K562 (cell line): Measurements from ENCODE around the gene SDS. TPM values are rescaled to one million over a fixed set of nuclear protein-coding genes. Genes with fewer than 3 reads are reported as not detected.

ENCODE experiments used
- ATAC-seq: fragments of 200-7000 bp; cut with Tn5 transposase; 3 replicates; pipeline ENCODE4 v1.9.1; 2020; ENCODE audit warnings: moderate library complexity
- BruUV-seq: library from RNA; stranded (reverse); fragments of 400-500 nt; replicated peaks from 2 replicates; lab custom pipeline; 2021; lab: Mats Ljungman, UMichigan
- CTCF ChIA-PET: fragments of 300-600 bp; formaldehyde crosslinking; extraction: SDS; loops from one replicate; lab custom pipeline; 2021; ENCODE audit warnings: low intra/inter-chr PET ratio; lab: Yijun Ruan, JAX
- POLR2A ChIA-PET: fragments of 300-600, 350-650 bp; sonication (Branson Sonifier 250); formaldehyde crosslinking; extraction: SDS; loops from one replicate; lab custom pipeline; 2021; ENCODE audit warnings: antibody characterized with exemption, inconsistent platforms; lab: Yijun Ruan, JAX
- DNase-seq, 4 experiments: peaks; one replicate each; pipeline versions ENCODE4 v3.0.0 to v3.0.0-alpha.2; 2011 to 2018; ENCODE audit warnings: low spot score in 3 of 4, mixed read lengths in 3 of 4; ENCODE audit errors: extremely low read depth in 1 of 4
- FAIRE-seq: peaks from 2 replicates; lab custom pipeline; 2011; peaks lifted over from hg19 to GRCh38; lab: Jason Lieb, UNC
- H2AFZ ChIP-seq: 2 replicates; pipeline ENCODE4 v1.6.0; 2011; ENCODE audit warnings: low read depth, low read length, control low read depth, inconsistent platforms
- H3K27ac ChIP-seq: fragments of 200-600 bp; 3 replicates; pipeline ENCODE4 v1.8.0; 2011; ENCODE audit warnings: low read depth, mild to moderate bottlenecking, control low read depth, inconsistent platforms, low read length, moderate library complexity, mixed read lengths; ENCODE audit errors: extremely low read depth
- H3K27me3 ChIP-seq, 2 experiments: fragments of 300-600 bp in 1 of 2; 2 replicates in 1 of 2; 3 replicates in 1 of 2; pipeline versions ENCODE4 v1.6.0 to v1.8.0; 2011; ENCODE audit warnings: inconsistent platforms in 2 of 2, low read length in 2 of 2, mild to moderate bottlenecking in 1 of 2, mixed read lengths in 1 of 2, moderate library complexity in 1 of 2; ENCODE audit not compliant: control insufficient read depth in 2 of 2, insufficient read depth in 2 of 2
- H3K36me3 ChIP-seq: fragments of 300-600 bp; 3 replicates; pipeline ENCODE4 v1.8.0; 2011; ENCODE audit warnings: mild to moderate bottlenecking, low read length, inconsistent platforms; ENCODE audit not compliant: control insufficient read depth, insufficient read depth
- H3K4me1 ChIP-seq, 2 experiments: fragments of 200-600 bp in 1 of 2; replicated peaks in 1 of 2; 2 replicates in 1 of 2; 3 replicates in 1 of 2; pipeline versions ENCODE4 v1.5.1 to v1.8.0; 2011; ENCODE audit warnings: inconsistent platforms in 2 of 2, low read length in 2 of 2, mild to moderate bottlenecking in 1 of 2, mixed read lengths in 1 of 2, moderate library complexity in 1 of 2; ENCODE audit not compliant: control insufficient read depth in 2 of 2, insufficient read depth in 2 of 2
- H3K4me2 ChIP-seq: 2 replicates; pipeline ENCODE4 v1.6.1; 2011; ENCODE audit warnings: low read length, control low read depth, inconsistent platforms, mixed read lengths; ENCODE audit not compliant: insufficient read depth
- H3K4me3 ChIP-seq: fragments of 200-600 bp; sonication (generic), shearing (Covaris generic); 2 replicates; pipeline ENCODE4 v1.5.1; 2016; ENCODE audit warnings: control low read depth, inconsistent platforms
- H3K79me2 ChIP-seq: fragments of 200-600 bp; 3 replicates; pipeline ENCODE4 v1.8.0; 2011; ENCODE audit warnings: low read length, inconsistent platforms; ENCODE audit not compliant: control insufficient read depth, insufficient read depth
- H3K9ac ChIP-seq, 2 experiments: 2 replicates each; pipeline versions ENCODE4 v1.6.0 to v1.6.1; 2011; ENCODE audit warnings: low read depth in 2 of 2, low read length in 2 of 2, control low read depth in 1 of 2, inconsistent platforms in 1 of 2, mild to moderate bottlenecking in 1 of 2, mixed read lengths in 1 of 2; ENCODE audit not compliant: insufficient read depth in 1 of 2
- H3K9me1 ChIP-seq: one replicate; pipeline ENCODE4 v1.6.0; 2011; ENCODE audit warnings: inconsistent platforms, mild to moderate bottlenecking, low read length, moderate library complexity; ENCODE audit not compliant: control insufficient read depth, insufficient read depth
- H3K9me3 ChIP-seq: replicated peaks from 2 replicates; pipeline ENCODE4 v1.5.1; 2011; ENCODE audit warnings: low read depth, low read length, inconsistent platforms; ENCODE audit not compliant: control insufficient read depth, insufficient read depth
- H4K20me1 ChIP-seq: replicated peaks from 2 replicates; pipeline ENCODE4 v1.6.1; 2011; ENCODE audit warnings: low read length, inconsistent platforms, mixed read lengths; ENCODE audit not compliant: control insufficient read depth, insufficient read depth
- EP400 ChIP-seq: fragments of 450-650 bp; IDR thresholded peaks from 2 replicates; pipeline ENCODE4 v1.6.1; 2017; ENCODE audit warnings: antibody characterized with exemption, mild to moderate bottlenecking, moderate library complexity
- POLR3G ChIP-seq: IDR thresholded peaks from 2 replicates; pipeline ENCODE4 v1.6.1; 2011; ENCODE audit not compliant: insufficient read length, insufficient replicate concordance; ENCODE audit errors: extremely low read depth
- STAT6 ChIP-seq: sonication (generic); formaldehyde crosslinking; IDR thresholded peaks from 2 replicates; pipeline ENCODE4 v1.8.1; 2023; ENCODE audit warnings: mild to moderate bottlenecking, missing genetic modification reagents
- ZFP36 ChIP-seq: fragments of 150-350 bp; IDR thresholded peaks from 2 replicates; pipeline ENCODE4 v1.6.1; 2018; ENCODE audit warnings: low read length, low read depth; ENCODE audit not compliant: partially characterized antibody
- ZNF507 ChIP-seq: conservative IDR thresholded peaks from 2 replicates; pipeline ENCODE4 v1.6.1; 2017; ENCODE audit warnings: missing genetic modification characterization, missing compliant biosample characterization
- whole genome bisulfite sequencing: fragments of 100-300 bp; shearing (Covaris generic); methylation state at CpG from one replicate; pipeline ENCODE4 v1.1.6; 2016; ENCODE audit warnings: low coverage, mixed read lengths; ENCODE audit not compliant: insufficient coverage; ENCODE audit errors: missing lambda C conversion rate; 5-methylcytosine and 5-hydroxymethylcytosine counted together
- in situ Hi-C: fragments of 300-500 bp; cut with MboI; formaldehyde crosslinking; loops from 4 replicates; pipeline ENCODE4 v1.15.0; 2018; ENCODE audit warnings: inconsistent platforms, mixed read lengths
- intact Hi-C: fragments of 100-400 bp; cut with micrococcal nuclease; formaldehyde crosslinking; loops from 2 replicates; pipeline ENCODE4 v1.14.2; 2022
- polyA plus RNA-seq, 8 experiments: library from polyadenylated mRNA; depleted of rRNA in 4 of 8; stranded (reverse) in 5 of 8; unstranded in 3 of 8; fragments of >200 nt; fragmentation: Nextera tagmentation in 2 of 8; fragmentation: Illumina TruSeq in 1 of 8; extraction: Ambion mirVana in 2 of 8; extraction: Trizol in 1 of 8; gene quantifications; 2 replicates each; pipeline versions ENCODE4 v1.2.1 to v1.2.3, GENCODE V29; 2011 to 2014; ENCODE audit warnings: inconsistent platforms in 1 of 8, missing spikeins in 1 of 8
- total RNA-seq, 7 experiments: library from RNA; depleted of rRNA in 6 of 7; stranded (reverse); fragments of >200 nt in 6 of 7; fragmentation: Illumina TruSeq in 2 of 7; extraction: Trizol in 2 of 7; gene quantifications; 2 replicates each; pipeline versions ENCODE4 v1.2.1 to v1.2.3, GENCODE V29; 2011 to 2021; ENCODE audit warnings: low replicate concordance in 1 of 7

The SDS gene
- total and polyA plus RNA-seq, 9 of the 15 experiments (the other 6 are each of a cell fraction or from before 2014, with no cell fraction given), result 0.07 to 1.1 (median 0.12) TPM; not detected in 1

DNA sequence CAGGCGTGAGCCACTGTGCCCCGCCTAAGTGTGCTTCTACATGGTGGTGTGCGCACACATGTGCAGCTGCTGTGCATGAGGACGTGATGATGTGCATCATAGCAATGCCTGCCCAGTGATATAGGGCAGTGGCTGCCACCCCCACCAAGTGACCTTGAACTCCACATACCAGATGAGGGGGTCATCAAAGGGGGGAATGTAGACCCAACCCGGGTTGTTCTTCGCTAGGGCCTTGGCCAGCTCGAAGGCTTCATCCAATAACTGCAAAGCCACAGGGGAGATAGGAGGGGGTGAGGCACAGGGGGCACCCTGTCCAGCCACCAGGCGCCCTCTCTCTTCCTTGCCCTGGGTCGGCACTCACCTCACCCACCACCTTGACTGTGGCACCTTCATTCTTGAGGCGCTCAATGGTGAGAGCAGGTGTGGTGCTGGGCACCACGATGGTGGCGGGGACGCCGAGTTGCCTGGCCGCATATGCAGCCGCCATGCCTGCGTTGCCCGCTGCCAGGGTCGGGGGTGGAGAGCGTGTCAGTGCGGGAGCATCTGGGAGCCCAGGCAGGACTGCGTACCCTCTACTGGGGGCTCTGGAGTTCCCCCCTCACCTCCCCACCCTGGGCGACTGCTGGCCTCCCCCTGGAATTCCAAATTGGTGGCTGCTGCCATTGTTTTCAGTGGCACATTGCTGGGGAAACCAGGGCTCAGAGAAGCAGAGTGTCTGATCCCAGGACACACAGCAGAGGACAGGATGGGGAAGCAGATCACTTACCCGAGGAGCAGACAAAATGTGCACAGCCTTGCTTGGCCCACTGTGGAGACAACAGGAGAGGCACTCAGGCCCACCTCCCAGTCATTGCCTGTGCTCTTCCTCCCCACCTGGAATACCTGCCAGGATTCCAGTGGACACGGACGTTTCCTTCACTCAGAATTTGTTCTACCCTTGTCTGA, 5.1 kb downstream of the SDS start:
- WGBS, result 26% methylated on average over 24 of the region's 26 CpGs
- CTCF ChIA-PET, result interaction anchor here (0.5 kb wide), 1 partner anchor 1930 kb away, joined by 4 read pairs; no protein-coding TSS in a partner anchor
- no peaks in the 10 kb centered on the region for H4K20me1 ChIP-seq
- no peaks in the 10 kb centered on the region for H3K79me2 ChIP-seq
- H3K9ac ChIP-seq, result no peak overlapping the region
- ATAC-seq, result no peak
- H3K4me2 ChIP-seq, result no peak overlapping the region
- H3K36me3 ChIP-seq, result no peaks in the 10 kb centered on the region
- FAIRE-seq, result no peak
- H3K9me1 ChIP-seq, result no peaks in the 10 kb centered on the region
- no peak for TF ChIP-seq EP400
- TF ChIP-seq ZNF507 (tag), result no peak
- TF ChIP-seq STAT6, result no peak
- no peak for TF ChIP-seq POLR3G
- peak; percentile 48 for TF ChIP-seq ZFP36
- H2AFZ ChIP-seq, result no peak overlapping the region
- BruUV-seq, result no TSS peak
- H3K9me3 ChIP-seq, result no peaks in the 10 kb centered on the region
- no peak overlapping the region for H3K27ac ChIP-seq
- POLR2A ChIA-PET, result no interaction called here
- H3K4me3 ChIP-seq, result no peak overlapping the region
- no peak for DNase-seq
- H3K27me3 ChIP-seq, result peaks cover 0 to 8% of the 10 kb centered on the region in 2 experiments; a peak in 1 of 5 replicates
- in situ Hi-C loops (no loop called here), intact Hi-C loops (no loop called here)
- H3K4me1 ChIP-seq, result peaks cover 2 to 21% of the 10 kb centered on the region in 2 experiments; a peak in 4 of 5 replicates
